Activated T-helper 9 cell treated with anti-CD3 and anti-CD28 coated beads, Interleukin-2, amount 50 U/mL, for 16 hours (primary cell): Measurements from ENCODE around the gene ABHD17C.
"Not testable (repeated sequence)": the region's sequence is repeated elsewhere in the genome, so short reads cannot be mapped to it uniquely, and the experiment has no call there.

Source experiments
- DNase-seq: peaks from one replicate; pipeline ENCODE4 v3.0.0-alpha.2; 2020; ENCODE audit warnings: low read depth

ABHD17C gene

DNA sequence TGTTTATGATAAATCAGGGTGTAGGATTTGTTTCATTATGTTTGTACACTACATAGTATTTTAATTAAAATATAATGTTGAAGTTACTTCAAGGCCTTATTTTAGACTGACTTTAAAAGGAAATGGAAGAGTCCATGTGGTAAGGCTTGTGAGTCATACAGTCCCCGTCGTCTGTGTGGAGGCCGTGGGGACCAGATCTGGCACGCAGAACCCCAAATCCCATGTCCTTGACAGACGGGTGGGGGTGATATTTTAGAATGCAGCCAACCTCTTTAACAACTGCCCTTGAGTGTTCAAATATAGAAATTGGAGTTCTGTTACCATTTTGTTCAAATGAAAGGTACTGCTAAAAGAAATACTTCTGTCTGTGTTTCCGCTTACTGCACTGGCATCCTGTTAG lies 35.8 kb downstream of the ABHD17C start:
- no peak for DNase-seq

DNA sequence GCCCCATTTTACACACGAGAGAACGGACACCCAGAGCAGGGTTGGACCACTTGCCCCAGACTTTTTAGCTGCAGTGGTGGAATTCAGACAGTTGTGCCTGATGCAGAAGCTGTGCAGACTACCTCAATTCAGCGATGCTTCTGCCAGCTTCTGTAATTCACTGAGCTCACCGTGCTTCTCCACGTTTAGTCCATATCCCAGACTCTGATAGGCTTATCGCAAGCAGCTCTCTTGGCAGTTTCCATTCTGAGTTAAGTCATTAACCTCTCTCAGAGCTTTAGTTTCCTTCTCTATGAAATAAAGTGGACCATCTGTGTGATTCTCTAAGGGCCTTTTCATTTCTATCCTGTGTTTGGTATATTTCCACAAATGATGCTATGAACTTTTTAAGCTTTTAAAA lies 37.1 kb downstream of the ABHD17C start:
- DNase-seq, result no peak

DNA sequence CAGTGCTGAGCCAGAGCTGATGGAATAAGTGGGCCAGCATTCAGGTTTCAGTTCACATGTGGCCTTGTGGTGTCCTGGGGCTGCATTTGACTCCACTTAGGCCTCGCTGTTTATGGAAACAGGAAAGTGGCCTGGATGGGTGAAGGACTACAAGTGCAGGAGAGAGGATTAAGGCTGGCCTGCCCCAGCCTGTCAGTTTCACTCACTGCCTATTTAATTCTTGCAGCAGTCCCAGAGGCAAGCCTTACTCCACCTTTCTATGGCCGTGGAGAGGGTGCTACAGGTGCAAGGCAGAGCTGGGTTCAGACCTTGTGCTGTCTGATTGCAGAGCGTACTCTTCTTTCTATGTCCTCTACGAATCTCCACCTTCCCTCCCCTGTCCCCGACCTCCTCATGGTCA lies 37.7 kb downstream of the ABHD17C start:
- no peak for DNase-seq

DNA sequence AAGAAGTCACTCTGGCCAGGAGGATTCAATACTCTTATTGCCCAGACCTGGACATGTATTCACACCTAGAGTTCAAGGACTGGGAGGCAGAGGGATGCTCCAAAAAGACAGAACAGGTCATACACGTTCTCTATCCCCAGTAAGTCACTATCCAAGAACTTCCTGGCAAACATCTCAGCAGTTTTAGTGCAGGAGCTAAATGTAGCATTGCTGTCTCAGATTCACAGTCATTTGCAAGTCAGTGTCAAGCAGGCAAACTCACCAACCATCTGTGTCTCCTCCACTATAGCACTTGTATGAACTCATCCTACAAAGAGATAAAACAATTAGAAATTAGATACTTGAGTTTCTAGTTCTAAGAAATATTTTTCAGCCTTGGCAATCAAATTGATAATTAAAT lies 38.4 kb downstream of the ABHD17C start:
- DNase-seq, result no peak

DNA sequence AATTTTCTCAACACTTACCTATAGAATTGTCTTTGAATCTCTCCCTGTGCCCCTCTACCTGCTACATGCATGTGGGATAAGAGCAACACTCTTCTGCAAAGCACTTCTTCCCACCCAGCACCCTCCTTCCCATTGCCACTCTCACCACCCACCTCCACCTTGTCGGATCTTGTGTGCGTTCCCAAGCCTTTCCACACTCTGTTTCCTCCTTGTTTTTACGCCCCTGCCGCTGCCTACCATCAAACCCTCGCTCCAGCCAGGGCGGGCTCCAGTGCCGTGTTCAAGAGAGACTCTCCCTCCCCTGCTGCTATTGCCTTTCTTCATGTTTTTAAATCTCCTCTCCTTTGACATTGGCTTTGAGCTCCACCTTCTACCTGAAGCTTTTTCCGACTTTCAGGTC lies 40.2 kb downstream of the ABHD17C start:
- no peak for DNase-seq

DNA sequence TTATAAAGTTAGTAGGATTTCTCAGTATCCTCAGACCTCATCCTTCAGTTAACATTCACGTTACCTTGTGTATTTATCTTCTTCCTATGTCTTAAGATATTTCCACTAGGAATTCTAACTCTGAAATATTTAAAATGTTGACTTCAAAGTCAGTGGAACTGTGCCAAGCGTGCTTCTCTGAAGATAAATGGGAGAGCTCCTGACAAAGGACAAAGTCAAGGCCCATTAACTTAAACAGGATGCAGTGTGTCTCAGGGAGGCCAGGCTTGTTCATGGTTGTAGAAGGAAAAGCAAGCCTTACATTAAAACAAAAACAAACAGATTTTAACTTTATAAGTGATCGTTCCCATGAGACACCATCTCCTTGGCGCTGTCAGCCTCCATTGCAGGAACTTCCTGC lies 41.5 kb downstream of the ABHD17C start:
- DNase-seq, result no peak

DNA sequence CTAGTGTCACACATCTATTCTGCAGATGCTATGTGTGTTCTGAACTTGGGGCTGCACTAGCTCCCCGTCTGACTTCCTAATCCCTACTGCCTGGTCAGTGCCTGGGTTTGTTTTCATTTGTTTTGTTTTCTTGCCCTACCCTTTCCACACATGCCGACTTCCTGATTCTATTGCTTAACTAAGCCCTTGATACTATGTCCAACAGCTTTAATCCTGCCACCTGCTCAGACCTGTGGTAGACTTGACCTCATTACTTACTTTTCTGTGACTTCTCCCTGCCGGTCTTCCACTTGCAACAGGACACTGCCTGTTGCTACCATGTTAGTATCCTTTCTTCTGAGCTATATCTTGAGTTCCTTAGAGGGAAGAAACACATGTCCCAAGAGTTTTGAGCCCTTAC lies 44.8 kb downstream of the ABHD17C start:
- no peak for DNase-seq

DNA sequence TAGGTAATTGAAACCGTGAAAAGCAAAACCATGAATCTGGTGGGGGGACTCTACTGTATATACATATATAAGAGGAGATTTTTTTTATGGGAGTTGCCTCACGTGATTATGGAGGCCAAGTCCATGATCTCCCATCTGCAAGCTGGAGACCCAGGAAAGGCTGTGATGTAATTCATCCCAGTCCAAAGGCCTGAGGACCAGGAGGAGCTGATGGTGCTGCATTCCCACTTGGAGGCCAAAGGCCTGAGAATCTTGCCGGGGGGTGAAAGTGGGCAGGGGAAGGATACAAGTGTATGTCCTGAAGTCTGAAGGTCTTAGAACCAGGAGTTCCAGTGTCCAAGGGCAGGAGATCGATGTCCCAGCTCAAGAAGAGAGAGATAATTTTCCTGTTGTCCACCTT lies 47.0 kb downstream of the ABHD17C start:
- no peak for DNase-seq

DNA sequence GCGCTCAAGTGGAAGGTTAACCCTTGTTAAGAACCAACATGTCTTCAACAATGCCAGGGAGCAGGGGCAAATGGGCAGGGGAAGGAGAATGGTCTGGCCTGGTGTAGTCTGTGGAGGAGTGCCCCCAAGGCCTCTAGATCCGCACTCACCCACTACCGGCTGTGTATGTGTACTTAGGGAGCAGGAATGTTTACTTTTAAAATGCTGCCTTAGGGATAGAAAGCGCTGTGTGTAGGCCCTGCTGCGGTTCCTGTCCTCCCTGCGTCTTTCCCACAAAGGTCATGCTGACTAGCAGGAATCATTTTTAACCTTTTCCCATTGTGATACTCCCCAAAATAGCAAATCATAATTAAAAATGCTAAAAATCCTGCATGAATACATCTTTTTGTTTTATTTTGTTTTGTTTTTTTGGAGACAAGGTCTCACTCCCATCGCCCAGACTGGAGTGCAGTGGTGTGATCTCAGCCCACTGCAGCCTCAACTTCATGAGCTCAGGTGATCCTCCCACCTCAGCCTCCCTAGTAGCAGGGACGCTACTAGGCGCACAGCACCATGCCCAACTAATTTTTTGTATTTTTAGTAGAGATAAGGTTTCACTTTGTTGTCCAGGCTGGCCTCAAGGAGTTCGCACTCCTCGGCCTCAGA lies 48.2 kb downstream of the ABHD17C start:
- no peak for DNase-seq

DNA sequence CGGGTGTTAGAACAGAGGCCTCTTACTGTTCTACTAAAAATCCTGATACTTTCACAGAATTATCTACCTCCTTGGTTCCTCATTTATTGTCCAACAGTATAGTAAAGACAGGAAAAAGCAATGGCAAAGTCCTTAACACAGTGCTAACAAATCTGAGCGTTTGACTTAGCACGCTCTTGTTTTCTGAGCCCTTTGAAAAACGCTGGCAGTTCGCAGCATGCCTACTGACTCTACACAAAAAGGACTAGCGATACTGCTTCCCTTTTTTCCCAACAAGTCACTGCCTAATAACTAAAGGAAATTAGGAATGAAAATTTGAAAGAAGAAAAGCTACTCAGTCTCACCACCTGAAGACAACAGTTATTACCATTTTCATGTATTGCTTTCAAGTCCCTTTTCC lies 49.3 kb downstream of the ABHD17C start:
- DNase-seq, result no peak

DNA sequence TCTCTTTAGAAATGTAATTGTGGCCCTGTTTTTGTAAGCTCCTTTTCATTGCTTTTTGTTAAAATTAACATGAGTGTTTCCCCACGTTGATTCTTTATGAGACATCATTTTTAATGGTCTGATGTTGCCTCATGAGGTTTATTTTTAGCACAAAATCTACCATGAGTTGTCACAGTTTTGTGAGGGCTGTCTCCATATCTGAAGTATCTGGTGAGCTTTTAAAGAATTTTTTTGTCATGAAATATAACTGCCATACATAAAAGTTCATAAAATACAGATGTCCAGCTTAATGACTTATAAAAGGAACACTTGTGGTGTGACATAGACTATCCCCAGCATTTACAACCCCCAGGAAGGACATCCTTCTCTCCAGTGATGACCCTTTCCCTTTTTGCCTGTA lies 49.7 kb downstream of the ABHD17C start:
- DNase-seq, result no peak

DNA sequence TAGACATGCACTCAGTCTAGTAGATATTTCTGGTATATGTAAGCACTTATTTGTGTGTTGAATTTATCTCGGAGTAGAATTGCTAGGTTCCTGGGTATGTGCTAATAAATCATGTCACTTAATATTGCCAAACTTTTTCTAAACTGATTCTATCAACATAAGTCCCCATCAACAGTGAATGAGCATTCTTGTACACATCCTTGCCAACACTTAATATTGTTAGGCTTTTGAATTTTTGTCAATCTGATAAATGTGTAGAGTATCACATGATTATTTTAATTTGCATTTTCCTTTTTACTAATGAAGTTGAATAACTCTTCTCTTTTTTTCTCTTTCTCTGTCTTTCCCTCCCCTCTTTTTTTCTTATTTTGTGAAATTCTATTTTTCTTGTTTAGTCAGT lies 50.8 kb downstream of the ABHD17C start:
- DNase-seq, result no peak

DNA sequence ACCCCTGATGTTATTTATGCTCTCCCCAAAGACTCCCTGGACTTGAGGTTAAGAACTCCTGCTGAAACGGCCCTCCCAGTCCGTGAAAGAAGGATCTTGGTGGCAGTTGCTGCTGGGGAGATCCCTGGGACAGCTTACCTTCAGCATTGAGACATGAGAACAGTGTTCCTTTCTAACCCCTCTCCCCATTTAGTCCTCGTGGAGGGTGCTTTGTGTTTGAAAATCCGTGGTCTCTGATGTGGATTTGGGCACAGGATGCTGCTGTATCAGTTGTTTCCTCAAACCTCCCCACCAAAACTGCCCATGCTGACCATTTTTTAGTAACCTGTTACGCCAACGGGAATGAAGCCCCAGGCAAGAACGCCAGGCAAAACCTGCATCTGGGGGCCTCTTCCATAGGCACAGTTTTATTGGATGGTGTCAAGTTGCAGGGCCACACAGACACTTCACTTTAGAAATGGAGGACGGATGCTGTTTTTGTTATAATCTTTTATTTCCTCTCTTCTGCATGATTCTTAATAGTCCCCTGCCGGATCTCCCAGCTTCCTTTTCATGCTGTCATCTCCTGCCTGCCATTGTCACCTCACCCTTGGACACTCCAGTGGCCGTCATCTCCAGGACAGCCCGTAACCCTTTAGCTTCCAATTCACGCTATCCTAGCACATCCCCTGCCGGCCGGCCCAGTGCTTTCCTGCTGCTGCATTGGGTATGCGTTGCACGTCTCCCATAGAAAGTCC lies 52.4 kb downstream of the ABHD17C start:
- DNase-seq, result no peak

DNA sequence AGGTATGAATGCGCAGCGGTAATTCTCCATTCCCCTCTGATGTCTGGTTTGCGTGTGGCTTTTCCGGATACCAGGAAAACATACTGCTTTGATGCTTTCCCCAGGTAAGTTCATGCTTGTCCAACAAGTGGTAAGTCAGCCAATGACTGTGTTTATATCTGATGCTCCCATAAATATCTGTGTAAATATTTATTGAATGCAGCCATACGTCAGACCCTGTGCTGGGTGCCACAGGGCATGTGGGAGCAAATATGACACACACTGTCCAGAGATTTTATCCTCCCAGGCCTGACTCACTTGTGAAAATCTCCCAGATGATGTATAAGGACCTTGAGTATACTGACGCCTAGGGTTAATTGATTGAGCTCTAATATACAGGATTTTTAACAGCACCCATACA lies 54.5 kb downstream of the ABHD17C start:
- DNase-seq, result no peak

DNA sequence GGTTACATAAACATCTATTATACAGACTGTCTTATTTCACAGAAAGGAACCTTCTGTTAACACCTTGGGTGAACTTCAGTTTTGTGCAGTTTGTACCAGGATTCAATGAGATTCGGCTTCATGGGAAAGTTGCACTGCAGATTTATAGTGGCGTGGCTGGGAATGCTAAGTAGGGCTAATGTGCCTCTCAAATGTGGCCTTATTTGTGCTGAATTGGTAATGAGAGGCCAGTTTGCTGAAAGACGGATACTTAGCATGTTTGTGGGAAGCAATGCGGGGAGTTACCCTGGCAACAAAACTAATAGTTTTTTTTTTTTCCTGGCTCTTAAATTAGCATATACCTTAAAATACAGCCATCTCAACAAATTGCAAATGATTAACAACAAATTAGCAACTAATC lies 55.5 kb downstream of the ABHD17C start:
- no peak for DNase-seq

DNA sequence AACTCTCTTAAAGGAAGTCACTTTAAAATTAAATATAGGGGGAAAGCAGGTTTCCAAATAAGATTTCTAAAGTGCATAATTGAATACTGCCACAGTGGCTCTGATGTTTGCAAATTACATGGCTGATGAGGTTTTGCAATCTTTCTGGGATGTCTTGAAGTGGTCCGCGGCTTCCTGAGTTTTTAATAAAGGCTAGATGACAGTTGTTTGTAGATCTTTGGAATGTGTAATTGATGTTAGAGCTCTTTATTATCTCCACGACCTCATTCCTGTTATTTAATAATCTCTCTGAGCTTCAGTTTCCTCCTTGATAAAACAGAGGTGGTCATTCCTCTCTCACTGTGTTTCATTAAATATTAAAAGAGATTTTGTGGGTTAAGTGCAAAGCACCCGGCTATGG lies 57.1 kb downstream of the ABHD17C start:
- DNase-seq, result no peak

DNA sequence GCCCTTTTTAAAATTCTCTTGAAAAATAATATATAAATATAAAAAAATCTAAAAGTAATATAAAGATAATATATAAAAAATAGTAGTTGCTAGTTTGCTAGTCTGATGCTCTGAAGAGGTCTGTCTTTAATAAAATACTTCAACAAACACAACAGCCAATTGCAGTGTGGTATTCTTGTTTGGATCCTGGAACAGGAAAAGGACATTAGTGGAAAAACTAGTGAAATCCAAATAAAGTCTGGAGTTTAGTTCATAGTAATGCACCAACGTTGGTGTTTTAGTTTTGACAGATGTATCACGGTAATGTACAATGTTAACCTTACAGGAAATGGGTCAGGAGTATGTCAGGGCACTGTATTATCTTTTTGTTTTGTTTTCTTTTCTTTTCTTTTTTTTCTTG lies 58.1 kb downstream of the ABHD17C start:
- no peak for DNase-seq

DNA sequence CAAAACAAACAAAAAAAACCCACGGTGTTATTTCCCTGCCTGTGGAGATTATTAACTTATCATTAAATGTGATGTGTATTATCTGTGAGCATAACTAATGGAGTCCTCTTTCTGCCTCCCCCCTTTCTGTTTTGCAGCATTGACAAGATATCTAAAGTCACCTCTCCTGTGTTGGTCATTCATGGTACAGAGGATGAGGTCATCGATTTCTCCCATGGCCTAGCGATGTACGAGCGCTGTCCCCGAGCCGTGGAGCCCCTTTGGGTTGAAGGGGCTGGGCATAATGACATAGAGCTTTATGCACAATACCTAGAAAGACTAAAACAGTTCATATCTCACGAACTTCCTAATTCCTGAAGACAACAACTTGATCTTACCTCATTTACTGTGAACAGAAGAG lies 58.9 kb downstream of the ABHD17C start:
- DNase-seq, result no peak

DNA sequence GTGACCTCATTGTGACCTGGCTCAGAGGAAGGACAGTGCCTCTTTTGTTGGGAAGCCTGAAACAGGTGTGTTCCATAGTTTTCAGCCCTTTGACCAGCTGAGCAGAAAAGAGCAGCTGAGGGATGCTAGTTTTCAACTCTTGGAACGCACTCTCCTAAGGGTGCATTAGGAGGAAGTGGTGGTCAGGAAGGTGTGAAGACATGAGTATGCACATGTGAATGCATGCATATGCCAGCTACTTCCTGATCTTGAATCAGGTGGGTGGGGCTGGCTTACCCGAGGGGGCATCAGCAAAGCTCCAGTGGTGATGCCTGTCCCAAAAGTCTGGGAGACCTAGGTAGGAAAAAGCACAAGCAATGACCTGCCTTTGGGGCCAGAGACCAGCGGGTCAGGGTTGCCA lies 60.8 kb downstream of the ABHD17C start:
- no peak for DNase-seq

DNA sequence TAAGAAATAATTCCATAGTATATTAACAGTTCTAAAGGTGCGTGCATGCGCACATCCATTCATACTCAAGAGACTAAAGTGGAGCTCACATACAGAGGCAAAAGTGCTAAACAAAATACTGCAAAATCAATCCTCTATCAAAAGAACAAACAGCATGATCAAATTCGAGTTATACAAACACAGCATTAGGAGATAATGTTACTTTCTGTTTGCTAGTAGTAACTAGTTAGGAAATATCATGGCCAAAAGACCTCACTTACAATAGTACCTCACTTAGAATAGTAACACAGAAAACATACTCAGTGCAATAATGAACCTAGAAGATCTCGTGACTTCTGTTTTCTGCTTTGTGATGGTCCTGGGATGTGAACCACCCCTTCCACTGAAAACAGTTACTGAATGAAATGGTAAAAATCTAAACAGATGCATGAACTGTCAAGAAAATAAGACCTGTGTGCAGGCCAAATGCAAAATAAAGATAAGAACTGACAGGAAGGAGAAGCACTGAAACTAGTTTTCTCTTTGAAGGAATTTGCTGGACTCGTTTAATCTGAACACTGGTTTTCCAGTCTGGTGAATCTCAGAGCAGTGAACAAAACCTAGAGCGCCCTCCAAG lies 63.1 kb downstream of the ABHD17C start:
- no peak for DNase-seq

DNA sequence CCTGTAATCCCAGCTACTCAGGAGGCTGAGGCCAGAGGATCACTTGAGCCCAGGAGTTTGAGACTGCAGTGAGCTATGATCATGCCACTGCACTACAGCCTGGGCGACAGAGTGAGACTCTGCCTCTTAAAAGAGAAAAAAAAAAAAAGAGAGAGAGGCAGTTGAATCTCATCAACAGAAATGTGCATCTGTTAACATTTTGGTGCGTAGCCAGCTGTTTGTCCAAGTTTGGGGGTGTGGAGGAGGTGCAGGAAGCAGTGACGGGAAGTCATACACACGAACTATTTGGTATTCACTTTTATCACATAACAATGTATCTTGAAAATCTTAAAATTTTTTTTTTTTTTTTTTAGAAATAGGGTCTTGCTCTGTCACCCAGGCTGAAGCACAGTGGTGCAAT lies 65.8 kb downstream of the ABHD17C start:
- DNase-seq, result no peak

DNA sequence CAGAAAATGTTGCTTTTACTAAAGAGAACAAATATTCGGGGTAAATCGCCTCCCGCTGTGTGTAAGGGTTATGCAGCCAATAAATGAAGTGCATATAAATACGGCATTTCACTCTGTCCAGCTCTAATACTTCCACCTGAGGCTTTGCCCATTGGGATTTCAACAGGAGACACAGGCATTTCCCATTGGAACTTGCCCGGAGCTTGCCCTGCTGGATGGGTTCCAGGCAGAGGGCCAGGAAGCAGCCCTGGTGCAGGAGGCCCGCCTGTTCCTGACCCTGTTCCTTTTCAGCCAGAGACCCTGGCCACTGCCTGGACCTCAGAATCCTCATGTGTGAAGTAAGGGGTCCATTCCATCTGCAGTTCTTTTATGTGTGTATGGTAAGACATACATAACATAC lies 66.6 kb downstream of the ABHD17C start:
- DNase-seq, result no peak

DNA sequence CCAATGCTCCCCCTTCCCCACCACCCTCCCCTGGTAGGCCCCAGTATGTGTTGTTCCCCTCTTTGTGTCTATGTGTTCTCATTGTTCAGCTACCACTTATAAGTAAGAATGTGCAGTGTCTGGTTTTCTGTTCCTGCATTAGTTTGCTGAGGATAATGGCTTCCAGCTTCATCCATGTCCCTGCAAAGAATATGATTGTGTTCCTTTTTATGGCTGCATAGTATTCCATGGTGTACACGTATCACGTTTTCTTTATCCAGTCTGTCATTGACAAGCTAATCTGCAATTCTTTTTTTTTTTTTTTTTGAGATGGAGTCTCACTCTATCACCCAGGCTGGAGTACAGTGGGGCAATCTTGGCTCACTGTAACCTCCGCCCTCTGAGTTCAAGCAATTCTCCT lies 68.1 kb downstream of the ABHD17C start:
- not testable (repeated sequence) for DNase-seq

DNA sequence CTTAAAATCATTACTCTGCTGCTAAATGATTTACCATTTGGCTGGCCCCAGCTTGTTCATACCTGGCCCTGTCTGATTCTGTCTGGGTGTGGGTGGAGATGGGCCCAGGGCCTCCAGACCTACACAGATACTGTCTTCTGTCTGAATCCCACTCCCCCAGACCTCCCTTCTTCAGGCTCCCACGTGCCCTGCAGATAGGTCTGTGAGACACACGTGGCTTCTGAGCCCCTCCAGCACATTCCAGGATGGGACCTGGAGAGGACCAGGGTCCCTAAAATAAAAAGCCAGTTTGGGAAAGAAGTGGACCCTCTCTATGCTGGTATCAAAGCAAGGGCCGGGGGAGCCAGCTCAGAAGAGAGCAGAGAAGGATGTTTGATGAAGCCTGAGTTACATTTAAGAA lies 69.4 kb downstream of the ABHD17C start:
- no peak for DNase-seq
